HEK293 (cell line): ENCODE results near the gene FBXO17.
A peak's percentile ranks its signal among the peaks of the same experiment; 100 is the strongest.

Source experiments
- BCL6B ChIP-seq: fragments of 450-650 bp; formaldehyde crosslinking; IDR thresholded peaks from 2 replicates; pipeline ENCODE4 v1.5.1; 2017; ENCODE audit warnings: missing biosample characterization, missing genetic modification characterization
- IKZF3 ChIP-seq: fragments of 450-650 bp; IDR thresholded peaks from 2 replicates; pipeline ENCODE4 v1.5.0; 2018; ENCODE audit warnings: missing biosample characterization, mild to moderate bottlenecking, missing genetic modification characterization, moderate library complexity
- OSR2 ChIP-seq: fragments of 450-650 bp; formaldehyde crosslinking; IDR thresholded peaks from 2 replicates; pipeline ENCODE4 v1.5.1; 2016; ENCODE audit warnings: missing biosample characterization, missing genetic modification characterization
- OVOL3 ChIP-seq: fragments of 450-650 bp; formaldehyde crosslinking; IDR thresholded peaks from 2 replicates; pipeline ENCODE4 v1.5.1; 2016; ENCODE audit warnings: missing biosample characterization, missing genetic modification characterization
- PRDM6 ChIP-seq: fragments of 450-650 bp; formaldehyde crosslinking; IDR thresholded peaks from 2 replicates; pipeline ENCODE4 v1.5.1; 2017; ENCODE audit warnings: missing biosample characterization, missing genetic modification characterization
- SP7 ChIP-seq: fragments of 450-650 bp; formaldehyde crosslinking; IDR thresholded peaks from 2 replicates; pipeline ENCODE4 v1.5.1; 2016; ENCODE audit warnings: missing biosample characterization, missing genetic modification characterization
- ZBTB10 ChIP-seq: fragments of 450-650 bp; formaldehyde crosslinking; IDR thresholded peaks from 2 replicates; pipeline ENCODE4 v1.5.1; 2016; ENCODE audit warnings: missing biosample characterization, missing genetic modification characterization
- ZBTB11 ChIP-seq: fragments of 450-650 bp; formaldehyde crosslinking; conservative IDR thresholded peaks from 2 replicates; pipeline ENCODE4 v1.5.1; 2016; ENCODE audit warnings: low read depth, missing biosample characterization, missing genetic modification characterization
- ZBTB26 ChIP-seq: fragments of 450-650 bp; formaldehyde crosslinking; optimal IDR thresholded peaks from 2 replicates; pipeline ENCODE3; 2016; ENCODE audit warnings: missing biosample characterization, mild to moderate bottlenecking, missing genetic modification characterization
- ZNF133 ChIP-seq: fragments of 450-650 bp; formaldehyde crosslinking; IDR thresholded peaks from 2 replicates; pipeline ENCODE4 v1.5.1; 2016; ENCODE audit warnings: missing biosample characterization, missing genetic modification characterization
- ZNF155 ChIP-seq: fragments of 450-650 bp; formaldehyde crosslinking; IDR thresholded peaks from 2 replicates; pipeline ENCODE4 v1.5.1; 2016; ENCODE audit warnings: missing biosample characterization, missing genetic modification characterization
- ZNF280C ChIP-seq: fragments of 450-650 bp; formaldehyde crosslinking; IDR thresholded peaks from 2 replicates; pipeline ENCODE4 v1.5.1; 2016; ENCODE audit warnings: missing biosample characterization, missing genetic modification characterization
- ZNF391 ChIP-seq: fragments of 450-650 bp; formaldehyde crosslinking; IDR thresholded peaks from 2 replicates; pipeline ENCODE4 v1.5.1; 2016; ENCODE audit warnings: low read depth, missing biosample characterization, missing genetic modification characterization, borderline replicate concordance
- ZNF433 ChIP-seq: fragments of 450-650 bp; formaldehyde crosslinking; IDR thresholded peaks from 2 replicates; pipeline ENCODE4 v1.5.1; 2016; ENCODE audit warnings: missing biosample characterization, missing genetic modification characterization, low read depth
- ZNF48 ChIP-seq: fragments of 450-650 bp; formaldehyde crosslinking; IDR thresholded peaks from 2 replicates; pipeline ENCODE4 v1.5.1; 2016; ENCODE audit warnings: missing biosample characterization, missing genetic modification characterization
- ZNF513 ChIP-seq: fragments of 450-650 bp; IDR thresholded peaks from 2 replicates; pipeline ENCODE4 v1.5.1; 2018; ENCODE audit warnings: missing biosample characterization, missing genetic modification characterization
- ZNF530 ChIP-seq: fragments of 450-650 bp; formaldehyde crosslinking; IDR thresholded peaks from 2 replicates; pipeline ENCODE4 v1.5.1; 2016; ENCODE audit warnings: low read depth, missing biosample characterization, missing genetic modification characterization
- ZNF548 ChIP-seq: fragments of 450-650 bp; formaldehyde crosslinking; IDR thresholded peaks from 2 replicates; pipeline ENCODE4 v1.5.1; 2016; ENCODE audit warnings: missing biosample characterization, missing genetic modification characterization
- ZNF670 ChIP-seq: fragments of 450-650 bp; formaldehyde crosslinking; IDR thresholded peaks from 2 replicates; pipeline ENCODE4 v1.5.1; 2016; ENCODE audit warnings: missing biosample characterization, missing genetic modification characterization, low read depth
- ZNF707 ChIP-seq: fragments of 450-650 bp; formaldehyde crosslinking; IDR thresholded peaks from 2 replicates; pipeline ENCODE4 v1.5.1; 2016; ENCODE audit warnings: missing biosample characterization, missing genetic modification characterization
- ZNF776 ChIP-seq: fragments of 450-650 bp; formaldehyde crosslinking; IDR thresholded peaks from 2 replicates; pipeline ENCODE4 v1.5.0; 2017; ENCODE audit warnings: missing biosample characterization, missing genetic modification characterization, borderline replicate concordance
- ZNF837 ChIP-seq: fragments of 450-650 bp; formaldehyde crosslinking; IDR thresholded peaks from 2 replicates; pipeline ENCODE4 v1.5.1; 2016; ENCODE audit warnings: missing biosample characterization, missing genetic modification characterization
- ZSCAN5A ChIP-seq: fragments of 450-650 bp; formaldehyde crosslinking; IDR thresholded peaks from 2 replicates; pipeline ENCODE4 v1.5.1; 2016; ENCODE audit warnings: missing biosample characterization, missing genetic modification characterization

The FBXO17 gene

GRCh38 chr19:38975214-38975860 lies at the start of gene FBXO17 (continued):
- TF ChIP-seq ZBTB11 (tag by site-specific recombination) (peak; percentile 46; the same call in 1 of the 2 replicates), ZNF707 (tag by site-specific recombination) (no peak), PRDM6 (tag by site-specific recombination) (no peak), ZNF433 (tag by site-specific recombination) (no peak), ZNF670 (tag by site-specific recombination) (no peak), ZNF530 (tag by site-specific recombination) (no peak), ZNF280C (tag by site-specific recombination) (no peak), ZNF391 (tag by site-specific recombination) (no peak), ZNF48 (tag by site-specific recombination) (no peak), OVOL3 (tag by site-specific recombination) (peak; percentile 52; the same call in 1 of the 2 replicates), ZBTB26 (tag by site-specific recombination) (peak; percentile 92), SP7 (tag by site-specific recombination) (peak; percentile 89), ZNF155 (tag by site-specific recombination) (no peak), ZBTB10 (tag by site-specific recombination) (peak; percentile 98), BCL6B (tag by site-specific recombination) (0 out of 2 replicates have a peak, but pooled peaks have one; percentile 36), ZNF837 (peak; percentile 76; the same call in 1 of the 2 replicates), ZNF133 (tag by site-specific recombination) (0 out of 2 replicates have a peak, but pooled peaks have one; percentile 13), OSR2 (tag by site-specific recombination) (no peak), ZNF548 (tag by site-specific recombination) (no peak), ZSCAN5A (tag by site-specific recombination) (peak; percentile 92), ZNF513 (tag by site-specific recombination) (no peak), IKZF3 (tag by site-specific recombination) (peak; percentile 99), ZNF776 (tag by site-specific recombination) (no peak)
